BE2C (cell line): Measurements from ENCODE around the gene CEP57L1.
"Not testable (repeated sequence)": the region's sequence is repeated elsewhere in the genome, so short reads cannot be mapped to it uniquely, and the experiment has no call there.

Source experiments
- DNase-seq: peaks from one replicate; pipeline ENCODE4 v3.0.0-alpha.2; 2020
- H3K27me3 ChIP-seq: fragments of 250-450 bp; sonication (Bioruptor Pico); 2 replicates; pipeline ENCODE4 v1.5.1; 2020; ENCODE audit warnings: mild to moderate bottlenecking
- H3K36me3 ChIP-seq: fragments of 250-450 bp; sonication (Bioruptor Pico); 2 replicates; pipeline ENCODE4 v1.5.1; 2020; ENCODE audit warnings: mild to moderate bottlenecking
- H3K4me1 ChIP-seq: fragments of 250-450 bp; sonication (Bioruptor Pico); 2 replicates; pipeline ENCODE4 v1.5.1; 2020
- H3K4me3 ChIP-seq: 2 replicates; pipeline ENCODE4 v1.5.1; 2011; ENCODE audit warnings: low read depth, low read length
- H3K9me3 ChIP-seq: fragments of 250-450 bp; sonication (Bioruptor Pico); 2 replicates; pipeline ENCODE4 v1.5.1; 2020
- TF ChIP-seq, protein P1 (sequence below): IDR thresholded peaks from 2 replicates; pipeline ENCODE4 v1.5.1; 2012; ENCODE audit warnings: mild to moderate bottlenecking, low read depth, low read length

Gene CEP57L1

DNA sequence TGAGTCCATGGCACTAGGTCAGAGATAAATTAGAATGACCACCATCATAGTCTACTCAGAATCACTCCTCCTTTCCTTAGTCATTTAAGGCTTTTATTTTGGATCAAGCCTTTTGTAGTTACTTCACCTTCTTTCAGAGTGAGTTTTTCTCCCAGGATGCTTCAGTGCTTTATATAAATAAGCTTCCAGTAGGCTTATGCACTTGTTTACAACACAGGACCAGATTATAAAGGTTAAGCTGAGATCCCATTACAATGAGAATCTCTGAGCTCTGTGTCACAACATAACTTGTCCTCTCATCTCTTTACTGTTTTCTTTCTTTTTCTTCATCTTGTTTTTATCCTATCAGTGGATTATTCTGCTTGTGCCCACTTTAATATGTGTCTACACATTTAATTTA is 47.9 kb downstream of the CEP57L1 start:
- H3K36me3 ChIP-seq, result peaks cover 4% of the 10 kb centered on the region
- DNase-seq, result no peak
- no peaks in the 10 kb centered on the region for H3K9me3 ChIP-seq
- no peak overlapping the region for H3K4me3 ChIP-seq
- TF ChIP-seq, protein P1, sequence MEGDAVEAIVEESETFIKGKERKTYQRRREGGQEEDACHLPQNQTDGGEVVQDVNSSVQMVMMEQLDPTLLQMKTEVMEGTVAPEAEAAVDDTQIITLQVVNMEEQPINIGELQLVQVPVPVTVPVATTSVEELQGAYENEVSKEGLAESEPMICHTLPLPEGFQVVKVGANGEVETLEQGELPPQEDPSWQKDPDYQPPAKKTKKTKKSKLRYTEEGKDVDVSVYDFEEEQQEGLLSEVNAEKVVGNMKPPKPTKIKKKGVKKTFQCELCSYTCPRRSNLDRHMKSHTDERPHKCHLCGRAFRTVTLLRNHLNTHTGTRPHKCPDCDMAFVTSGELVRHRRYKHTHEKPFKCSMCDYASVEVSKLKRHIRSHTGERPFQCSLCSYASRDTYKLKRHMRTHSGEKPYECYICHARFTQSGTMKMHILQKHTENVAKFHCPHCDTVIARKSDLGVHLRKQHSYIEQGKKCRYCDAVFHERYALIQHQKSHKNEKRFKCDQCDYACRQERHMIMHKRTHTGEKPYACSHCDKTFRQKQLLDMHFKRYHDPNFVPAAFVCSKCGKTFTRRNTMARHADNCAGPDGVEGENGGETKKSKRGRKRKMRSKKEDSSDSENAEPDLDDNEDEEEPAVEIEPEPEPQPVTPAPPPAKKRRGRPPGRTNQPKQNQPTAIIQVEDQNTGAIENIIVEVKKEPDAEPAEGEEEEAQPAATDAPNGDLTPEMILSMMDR, result no peak
- H3K27me3 ChIP-seq, result no peaks in the 10 kb centered on the region
- no peaks in the 10 kb centered on the region for H3K4me1 ChIP-seq

DNA sequence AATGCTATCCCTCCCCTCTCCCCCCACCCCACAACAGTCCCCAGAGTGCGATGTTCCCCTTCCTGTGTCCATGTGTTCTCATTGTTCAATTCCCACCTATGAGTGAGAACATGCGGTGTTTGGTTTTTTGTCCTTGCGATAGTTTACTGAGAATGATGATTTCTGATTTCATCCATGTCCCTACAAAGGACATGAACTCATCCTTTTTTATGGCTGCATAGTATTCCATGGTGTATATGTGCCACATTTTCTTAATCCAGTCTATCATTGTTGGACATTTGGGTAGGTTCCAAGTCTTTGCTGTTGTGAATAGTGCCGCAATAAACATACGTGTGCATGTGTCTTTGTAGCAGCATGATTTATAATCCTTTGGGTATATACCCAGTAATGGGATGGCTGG is 52.9 kb downstream of the CEP57L1 start:
- not testable (repeated sequence) for H3K4me1 ChIP-seq, DNase-seq, H3K27me3 ChIP-seq, H3K4me3 ChIP-seq, H3K9me3 ChIP-seq, H3K36me3 ChIP-seq

DNA sequence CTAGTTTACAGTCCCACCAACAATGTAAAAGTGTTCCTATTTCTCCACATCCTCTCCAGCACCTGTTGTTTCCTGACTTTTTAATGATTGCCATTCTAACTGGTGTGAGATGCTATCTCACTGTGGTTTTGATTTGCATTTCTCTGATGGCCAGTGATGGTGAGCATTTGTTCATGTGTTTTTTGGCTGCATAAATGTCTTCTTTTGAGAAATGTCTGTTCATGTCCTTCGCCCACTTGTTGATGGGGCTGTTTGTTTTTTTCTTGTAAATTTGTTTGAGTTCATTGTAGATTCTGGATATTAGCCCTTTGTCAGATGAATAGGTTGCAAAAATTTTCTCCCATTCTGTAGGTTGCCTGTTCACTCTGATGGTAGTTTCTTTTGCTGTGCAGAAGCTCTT is 53.4 kb downstream of the CEP57L1 start:
- not testable (repeated sequence) for H3K4me1 ChIP-seq, H3K4me3 ChIP-seq, H3K36me3 ChIP-seq, H3K27me3 ChIP-seq, H3K9me3 ChIP-seq, DNase-seq

DNA sequence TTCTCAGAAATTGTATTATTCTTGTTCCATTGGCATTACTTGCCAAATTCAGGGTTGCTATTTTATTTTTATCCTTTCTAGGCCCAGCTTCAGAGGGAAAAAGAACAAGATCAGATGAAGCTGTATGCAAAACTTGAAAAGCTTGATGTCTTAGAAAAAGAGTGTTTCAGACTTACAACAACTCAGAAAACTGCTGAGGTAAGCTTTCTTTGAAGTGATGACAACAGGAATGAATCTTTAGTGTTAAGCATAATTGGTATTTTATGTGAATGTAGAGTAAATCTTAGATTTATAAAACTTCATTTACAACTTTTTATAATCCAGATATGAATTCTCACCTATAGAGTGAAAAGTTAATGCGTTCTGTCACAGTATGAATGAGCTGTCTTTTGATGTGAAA is 58.4 kb downstream of the CEP57L1 start:
- TF ChIP-seq, protein P1, result no peak
- Histone ChIP-seq H3K4me1 (no peaks in the 10 kb centered on the region), H3K27me3 (no peaks in the 10 kb centered on the region), H3K9me3 (no peaks in the 10 kb centered on the region), H3K36me3 (peaks cover 17% of the 10 kb centered on the region), H3K4me3 (no peak overlapping the region)
- DNase-seq, result no peak

DNA sequence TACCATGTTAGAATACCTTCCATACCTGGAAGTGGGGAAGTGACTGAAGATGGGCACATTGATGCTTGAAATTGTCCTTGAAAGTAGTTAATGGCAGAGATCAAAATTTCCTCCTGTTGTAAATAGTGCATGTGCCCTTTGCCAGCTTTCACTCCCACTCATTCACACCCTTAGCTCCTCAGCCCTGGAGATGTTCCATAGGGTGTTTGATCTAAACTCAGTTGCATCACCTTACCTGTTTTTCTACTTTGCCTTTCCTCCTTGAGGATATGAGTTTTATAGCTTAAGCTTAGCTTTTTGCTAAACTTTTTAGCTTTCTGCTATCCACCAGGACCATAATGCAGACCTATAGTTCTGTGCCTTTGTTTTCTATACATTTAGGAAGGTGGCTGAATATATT is 69.0 kb downstream of the CEP57L1 start:
- Histone ChIP-seq H3K27me3 (no peaks in the 10 kb centered on the region), H3K9me3 (no peaks in the 10 kb centered on the region), H3K4me3 (no peak overlapping the region), H3K4me1 (no peaks in the 10 kb centered on the region), H3K36me3 (peaks cover 6% of the 10 kb centered on the region; the same call in 1 of the 2 replicates)
- DNase-seq, result no peak
- TF ChIP-seq, protein P1, result no peak

DNA sequence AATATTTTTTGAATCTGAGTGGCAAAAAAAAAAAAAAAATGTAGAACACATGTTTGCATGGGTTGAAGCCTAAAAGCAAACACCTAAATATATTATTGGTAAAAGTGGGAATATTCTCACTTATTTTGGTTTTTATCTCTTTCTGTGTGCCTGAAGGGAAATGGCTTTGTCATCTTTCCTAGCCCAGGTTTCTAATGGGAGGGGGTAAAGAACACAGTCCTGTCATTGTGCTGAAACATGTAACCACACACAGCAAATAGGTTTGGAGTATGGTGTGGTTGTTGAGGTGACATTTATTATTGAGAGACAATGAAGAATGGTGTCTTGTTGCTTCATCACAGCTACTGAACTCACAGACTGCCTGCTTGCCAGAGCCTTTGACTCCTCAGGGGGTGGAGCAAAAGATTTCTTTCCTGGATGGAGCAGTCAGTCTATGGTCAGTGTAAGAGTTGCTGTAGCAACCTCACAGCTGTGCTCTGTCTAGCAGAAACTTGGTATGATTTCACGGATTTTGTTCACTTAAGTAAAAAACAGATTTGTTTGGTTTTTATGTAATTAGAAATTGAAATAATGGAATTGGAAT is 70.2 kb downstream of the CEP57L1 start:
- Histone ChIP-seq H3K27me3 (no peaks in the 10 kb centered on the region), H3K9me3 (no peaks in the 10 kb centered on the region), H3K4me3 (no peak overlapping the region), H3K4me1 (no peaks in the 10 kb centered on the region), H3K36me3 (peaks cover 4% of the 10 kb centered on the region; the same call in 1 of the 2 replicates)
- TF ChIP-seq, protein P1, result no peak
- no peak for DNase-seq

DNA sequence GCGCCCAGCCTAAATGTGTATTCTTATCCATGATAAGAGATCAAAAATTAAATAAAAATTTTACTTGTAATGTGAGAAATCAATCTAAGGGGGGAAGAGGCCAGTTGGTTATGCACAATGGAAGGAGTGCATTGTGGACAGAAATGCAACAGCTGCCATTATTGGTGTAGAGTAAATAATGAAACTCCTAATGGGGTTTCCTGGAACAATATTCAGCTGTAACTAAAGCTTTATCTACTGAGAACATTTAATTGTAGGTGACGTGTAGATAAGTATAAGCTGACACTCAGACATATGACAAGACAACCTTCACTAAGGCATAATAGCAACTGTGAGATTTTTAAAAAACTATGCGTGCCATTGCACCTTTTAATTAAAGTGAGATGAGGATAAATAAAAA is 71.4 kb downstream of the CEP57L1 start:
- DNase-seq, result no peak
- TF ChIP-seq, protein P1, result no peak
- Histone ChIP-seq H3K4me1 (no peaks in the 10 kb centered on the region), H3K36me3 (no peaks in the 10 kb centered on the region), H3K27me3 (no peaks in the 10 kb centered on the region), H3K9me3 (no peaks in the 10 kb centered on the region), H3K4me3 (no peak overlapping the region)
